GM23338 (cell line): ENCODE data around the gene FGD4. TPM values are rescaled to one million over a fixed set of nuclear protein-coding genes. Genes with fewer than 3 reads are reported as not detected.

Experiments
- ATAC-seq: fragments of 200-7000 bp; cut with Tn5 transposase; 3 replicates; pipeline ENCODE4 v1.9.1; 2020
- DNase-seq: peaks from one replicate; pipeline ENCODE4 v3.0.0-alpha.2; 2015; ENCODE audit warnings: low spot score
- H2AFZ ChIP-seq: fragments of 200-600 bp; sonication (generic); 2 replicates; pipeline ENCODE4 v1.8.0; 2016; ENCODE audit warnings: antibody characterized with exemption, mild to moderate bottlenecking, moderate library complexity
- H3F3A ChIP-seq: fragments of 200-600 bp; sonication (generic); replicated peaks from 2 replicates; pipeline ENCODE4 v1.8.0; 2017; ENCODE audit warnings: antibody characterized with exemption, mixed run types, low read depth
- H3K27ac ChIP-seq: fragments of 200-600 bp; sonication (generic); 2 replicates; pipeline ENCODE4 v1.6.1; 2016; ENCODE audit warnings: low read depth
- H3K27me3 ChIP-seq: fragments of 200-600 bp; sonication (generic); 2 replicates; pipeline ENCODE4 v1.8.0; 2016; ENCODE audit warnings: mild to moderate bottlenecking, mixed run types, moderate library complexity; ENCODE audit not compliant: insufficient read depth
- H3K36me3 ChIP-seq: fragments of 200-600 bp; sonication (generic); 2 replicates; pipeline ENCODE4 v1.8.0; 2016; ENCODE audit warnings: mild to moderate bottlenecking; ENCODE audit not compliant: insufficient read depth
- H3K4me1 ChIP-seq: fragments of 200-600 bp; sonication (generic); 2 replicates; pipeline ENCODE4 v1.8.0; 2016; ENCODE audit warnings: mild to moderate bottlenecking, moderate library complexity; ENCODE audit not compliant: insufficient read depth
- H3K4me2 ChIP-seq: fragments of 200-600 bp; sonication (generic); 2 replicates; pipeline ENCODE4 v1.7.1; 2017; ENCODE audit warnings: mixed run types
- H3K4me3 ChIP-seq: fragments of 200-600 bp; sonication (generic); 2 replicates; pipeline ENCODE4 v1.6.1; 2016; ENCODE audit warnings: mixed run types
- H3K79me2 ChIP-seq: fragments of 200-600 bp; sonication (generic); replicated peaks from 2 replicates; pipeline ENCODE4 v1.8.0; 2017; ENCODE audit warnings: mild to moderate bottlenecking; ENCODE audit not compliant: insufficient read depth
- H3K9me2 ChIP-seq: fragments of 200-600 bp; sonication (generic); 2 replicates; pipeline ENCODE4 v1.8.0; 2017; ENCODE audit not compliant: insufficient read depth
- H4K20me1 ChIP-seq: fragments of 200-600 bp; sonication (generic); replicated peaks from 2 replicates; pipeline ENCODE4 v1.8.0; 2017; ENCODE audit warnings: mild to moderate bottlenecking; ENCODE audit not compliant: insufficient read depth
- H3K27ac Mint-ChIP-seq: 2 replicates; pipeline ENCODE4 v1.8.0; 2020; ENCODE audit warnings: inconsistent platforms, mild to moderate bottlenecking, moderate library complexity, mixed read lengths
- H3K27me3 Mint-ChIP-seq: 3 replicates; pipeline ENCODE4 v1.8.0; 2022; ENCODE audit warnings: low read depth, mild to moderate bottlenecking, moderate library complexity, mixed read lengths, inconsistent platforms; ENCODE audit not compliant: insufficient read depth, poor library complexity
- H3K36me3 Mint-ChIP-seq: 3 replicates; pipeline ENCODE4 v1.8.0; 2021; ENCODE audit warnings: low read depth, mild to moderate bottlenecking, inconsistent platforms, moderate library complexity, mixed read lengths
- H3K4me1 Mint-ChIP-seq: 3 replicates; pipeline ENCODE4 v1.8.0; 2020; ENCODE audit warnings: mild to moderate bottlenecking, inconsistent platforms, mixed read lengths
- H3K4me3 Mint-ChIP-seq: 3 replicates; pipeline ENCODE4 v1.8.0; 2021; ENCODE audit warnings: moderate library complexity, mild to moderate bottlenecking, inconsistent platforms, mixed read lengths
- H3K9me3 Mint-ChIP-seq: 3 replicates; pipeline ENCODE4 v1.8.0; 2020; ENCODE audit warnings: moderate library complexity, mild to moderate bottlenecking, inconsistent platforms, mixed read lengths
- CREB1 ChIP-seq: fragments of 250-450 bp; sonication (Bioruptor Pico); IDR thresholded peaks from 2 replicates; pipeline ENCODE4 v1.5.0; 2020; ENCODE audit warnings: low read depth, mild to moderate bottlenecking, moderate library complexity
- CTCF ChIP-seq, 2 experiments: fragments of 200-600 bp in 1 of 2; sonication (generic) in 1 of 2; conservative IDR thresholded peaks; 2 replicates each; pipeline versions ENCODE4 v1.5.1 to v1.6.1; 2016 to 2017; ENCODE audit warnings: antibody characterized with exemption in 2 of 2, low read depth in 2 of 2, mild to moderate bottlenecking in 2 of 2, moderate library complexity in 1 of 2
- ETS1 ChIP-seq: IDR thresholded peaks from 2 replicates; pipeline ENCODE4 v1.6.1; 2016; ENCODE audit warnings: antibody characterized with exemption
- POLR2AphosphoS5 ChIP-seq: IDR thresholded peaks from 2 replicates; pipeline ENCODE4 v1.6.1; 2016; ENCODE audit warnings: antibody characterized with exemption, low read depth
- REST ChIP-seq: IDR thresholded peaks from one replicate; pipeline ENCODE4 v1.6.1; 2018; ENCODE audit warnings: antibody characterized with exemption; ENCODE audit not compliant: unreplicated experiment
- STAT1 ChIP-seq: IDR thresholded peaks from one replicate; pipeline ENCODE4 v1.6.1; 2016; ENCODE audit warnings: antibody characterized with exemption; ENCODE audit not compliant: unreplicated experiment
- ZNF114 ChIP-seq: fragments of 250-450 bp; sonication (Bioruptor Pico); IDR thresholded peaks from 2 replicates; pipeline ENCODE4 v1.5.0; 2020; ENCODE audit warnings: mild to moderate bottlenecking, moderate library complexity
- polyA plus RNA-seq: library from polyadenylated mRNA; unstranded; fragments of >200 nt; fragmentation: Nextera tagmentation; extraction: Ambion mirVana; gene quantifications from 2 replicates; pipeline ENCODE4 v1.2.1, GENCODE V29; 2016
- total RNA-seq: library from RNA; depleted of rRNA; stranded (reverse); fragments of >200 nt; shearing (Covaris generic); gene quantifications from 2 replicates; pipeline ENCODE4 v1.2.3, GENCODE V29; 2014

Gene FGD4
- total and polyA plus RNA-seq, 2 experiments from 2014 or later: 24.3 to 54.3 TPM

GRCh38 chr12:32535288-32535999 lies 136.1 kb downstream of the FGD4 start:
- Mint-ChIP-seq H3K36me3 (no peaks in the 10 kb centered on the region; the same call in 2 of the 3 replicates), H3K27me3 (peaks cover 4% of the 10 kb centered on the region), H3K27ac (no peak overlapping the region), H3K4me3 (no peak overlapping the region), H3K4me1 (peaks cover 54% of the 10 kb centered on the region), H3K9me3 (no peaks in the 10 kb centered on the region)
- Histone ChIP-seq H3K79me2 (peaks cover 100% of the 10 kb centered on the region), H3K27ac (0 out of 2 replicates have a peak overlapping the region, but pooled peaks have one; percentile 9), H3K9me2 (no peaks in the 10 kb centered on the region), H2AFZ (no peak overlapping the region), H3K27me3 (no peaks in the 10 kb centered on the region), H3K4me2 (no peak overlapping the region), H3K4me1 (peaks cover 47% of the 10 kb centered on the region), H3K4me3 (no peak overlapping the region), H3F3A (no peaks in the 10 kb centered on the region), H3K36me3 (no peaks in the 10 kb centered on the region), H4K20me1 (peaks cover 43% of the 10 kb centered on the region)
- TF ChIP-seq REST: no peak
- DNase-seq: peak; percentile 57
- peak; percentile 91 for ATAC-seq

GRCh38 chr12:32536000-32536345 lies 136.6 kb downstream of the FGD4 start:
- no peaks in the 10 kb centered on the region for H3K36me3 ChIP-seq
- H3K79me2 ChIP-seq: peaks cover 100% of the 10 kb centered on the region
- Mint-ChIP-seq H3K36me3 (no peaks in the 10 kb centered on the region; the same call in 2 of the 3 replicates), H3K9me3 (no peaks in the 10 kb centered on the region), H3K27ac (no peak overlapping the region), H3K27me3 (peaks cover 4% of the 10 kb centered on the region), H3K4me3 (no peak overlapping the region), H3K4me1 (peaks cover 58% of the 10 kb centered on the region)
- no peaks in the 10 kb centered on the region for H3K9me2 ChIP-seq
- DNase-seq (no peak), ATAC-seq (no peak)
- no peak overlapping the region for H2AFZ ChIP-seq
- H3K27ac ChIP-seq: 0 out of 2 replicates have a peak overlapping the region, but pooled peaks have one; percentile 5
- no peak overlapping the region for H3K4me2 ChIP-seq
- peaks cover 52% of the 10 kb centered on the region for H3K4me1 ChIP-seq
- H3K27me3 ChIP-seq: no peaks in the 10 kb centered on the region
- H4K20me1 ChIP-seq: peaks cover 40% of the 10 kb centered on the region
- TF ChIP-seq STAT1 (no peak), ZNF114 (no peak)
- no peaks in the 10 kb centered on the region for H3F3A ChIP-seq
- no peak overlapping the region for H3K4me3 ChIP-seq

- Histone ChIP-seq H3F3A (no peaks in the 10 kb centered on the region), H2AFZ (no peak overlapping the region), H3K27me3 (no peaks in the 10 kb centered on the region), H3K4me3 (no peak overlapping the region), H3K36me3 (no peaks in the 10 kb centered on the region), H3K9me2 (no peaks in the 10 kb centered on the region), H3K4me1 (peaks cover 40% of the 10 kb centered on the region), H4K20me1 (peaks cover 39% of the 10 kb centered on the region), H3K79me2 (peaks cover 100% of the 10 kb centered on the region), H3K4me2 (0 out of 2 replicates have a peak overlapping the region, but pooled peaks have one; percentile 5), H3K27ac (peak overlapping the region; percentile 24; the same call in 1 of the 2 replicates)
- Mint-ChIP-seq H3K9me3 (no peaks in the 10 kb centered on the region), H3K4me1 (peaks cover 46% of the 10 kb centered on the region), H3K27ac (peak overlapping the region; percentile 16; the same call in 1 of the 2 replicates), H3K27me3 (peaks cover 2% of the 10 kb centered on the region), H3K36me3 (peaks cover 9% of the 10 kb centered on the region), H3K4me3 (no peak overlapping the region)
- ATAC-seq (no peak), DNase-seq (no peak)
- TF ChIP-seq CTCF (conservative IDR thresholded peaks at IDR 0.05; ENCODE audit: low read depth in 2 of 2): no peak
- no peak for TF ChIP-seq CREB1 (CRISPR knock-in tag)
- no peak for TF ChIP-seq ETS1
- no peak for TF ChIP-seq STAT1
- no peak for TF ChIP-seq ZNF114
- no peak for TF ChIP-seq POLR2AphosphoS5
- no peak for TF ChIP-seq REST
These were observed 142.5 kb downstream of the FGD4 start for GRCh38 chr12:32541754-32542374.
